ENCODE data around the gene MAPK10.

- TF ChIP-seq ATF3 (IDR thresholded peaks at IDR 0.05) (no peak), SP1 (IDR thresholded peaks at IDR 0.05) (no peak), CTCF (IDR thresholded peaks at IDR 0.05; ENCODE audit: low read depth, low read length, missing input control) (no peak), TAF1 (conservative IDR thresholded peaks at IDR 0.05) (no peak), YY1 (IDR thresholded peaks at IDR 0.05) (no peak), RXRA (IDR thresholded peaks at IDR 0.05) (no peak), NR2F2 (IDR thresholded peaks at IDR 0.05) (no peak), GABPA (IDR thresholded peaks at IDR 0.05 in 1 of 2, conservative IDR thresholded peaks at IDR 0.05 in 1 of 2) (no peak), ZBTB33 (IDR thresholded peaks at IDR 0.05) (no peak), MAX (IDR thresholded peaks at IDR 0.05) (no peak), REST (IDR thresholded peaks at IDR 0.05) (no peak), FOXA1 (IDR thresholded peaks at IDR 0.05) (no peak)
Observed at GRCh38 chr4:85961887-85962286, 398.0 kb downstream of the MAPK10 start.

Data from liver (tissue), 3 donors.